Bone marrow (tissue), 2 donors: ENCODE measurements around the gene BCL6B.
A peak's percentile ranks its signal among the peaks of the same experiment; 100 is the strongest.

Source experiments
- DNase-seq, 2 donors: peaks; one replicate each; lab custom pipeline; 2025; lab: John Stamatoyannopoulos, UW

Gene BCL6B

DNA sequence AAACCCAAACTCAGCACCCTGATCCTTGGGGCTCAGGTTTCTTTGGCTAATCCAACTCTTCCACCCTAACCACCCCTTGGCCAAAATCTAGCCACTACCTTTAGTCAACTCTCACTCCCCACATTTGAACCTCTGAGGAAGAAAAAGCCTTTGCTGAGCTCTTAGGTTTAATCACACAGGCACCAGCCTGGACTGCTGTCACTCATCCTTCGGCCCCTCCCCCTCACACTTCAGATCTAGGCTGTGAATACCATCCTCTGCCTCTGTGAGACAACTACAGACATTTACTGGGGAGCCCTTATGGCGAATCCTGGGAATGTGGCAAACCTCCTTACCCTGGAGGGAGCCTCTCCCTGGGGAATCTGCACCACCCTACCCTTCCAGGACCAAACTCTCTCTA, 15.7 kb upstream of the BCL6B start:
- no peak for DNase-seq

DNA sequence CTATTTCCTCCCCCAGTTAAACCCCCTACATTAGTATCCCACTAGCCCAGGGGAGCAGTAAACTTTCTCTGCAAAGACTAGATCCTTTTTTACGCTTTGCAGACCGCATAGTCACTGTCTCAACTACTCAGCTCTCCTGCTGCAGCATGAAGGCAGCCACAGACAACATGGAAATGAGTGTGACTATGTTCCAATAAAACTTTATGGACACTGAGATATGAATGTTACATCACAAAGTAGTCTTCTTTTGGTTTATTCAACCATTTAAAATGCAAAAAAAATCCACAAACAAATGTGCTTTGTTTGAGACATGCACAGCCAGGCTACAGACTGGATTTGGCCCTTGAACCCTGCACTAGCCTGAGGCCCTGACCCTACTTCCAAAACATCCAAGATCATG, 12.3 kb upstream of the BCL6B start:
- DNase-seq: no peak

DNA sequence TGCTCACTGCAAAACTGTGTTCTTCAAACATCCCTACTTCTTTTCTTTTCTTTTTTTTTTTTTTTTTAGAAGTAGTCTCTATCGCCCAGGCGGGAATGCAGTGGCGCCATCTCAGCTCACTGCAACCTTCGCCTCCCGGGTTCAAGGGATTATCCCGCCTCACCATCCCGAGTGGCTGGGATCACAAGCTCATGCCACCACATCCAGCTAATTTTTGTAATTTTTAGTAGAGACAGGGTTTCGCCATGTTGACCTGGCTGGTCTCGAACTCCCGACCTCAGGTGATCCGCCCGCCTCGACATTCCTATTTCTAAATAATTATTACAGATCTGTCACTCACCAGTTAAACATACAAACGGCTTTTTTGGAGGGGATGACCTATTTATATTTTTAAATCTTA, 11.4 kb upstream of the BCL6B start:
- no peak for DNase-seq

DNA sequence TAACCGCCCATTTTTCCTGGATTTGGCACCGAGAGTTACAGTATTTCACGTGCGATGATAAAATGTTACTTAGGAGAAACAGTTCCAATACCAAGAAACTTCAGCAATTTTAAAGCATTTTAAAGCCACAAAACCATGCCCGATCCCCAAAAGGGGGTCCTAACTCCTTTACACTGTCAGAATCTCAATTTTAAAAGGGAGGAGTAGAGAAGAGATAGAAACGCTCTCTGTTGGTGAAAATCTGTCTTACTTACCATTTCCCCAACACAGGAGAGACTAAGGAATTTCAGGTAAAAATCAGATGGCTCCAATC, 11.0 kb upstream of the BCL6B start:
- DNase-seq: no peak

DNA sequence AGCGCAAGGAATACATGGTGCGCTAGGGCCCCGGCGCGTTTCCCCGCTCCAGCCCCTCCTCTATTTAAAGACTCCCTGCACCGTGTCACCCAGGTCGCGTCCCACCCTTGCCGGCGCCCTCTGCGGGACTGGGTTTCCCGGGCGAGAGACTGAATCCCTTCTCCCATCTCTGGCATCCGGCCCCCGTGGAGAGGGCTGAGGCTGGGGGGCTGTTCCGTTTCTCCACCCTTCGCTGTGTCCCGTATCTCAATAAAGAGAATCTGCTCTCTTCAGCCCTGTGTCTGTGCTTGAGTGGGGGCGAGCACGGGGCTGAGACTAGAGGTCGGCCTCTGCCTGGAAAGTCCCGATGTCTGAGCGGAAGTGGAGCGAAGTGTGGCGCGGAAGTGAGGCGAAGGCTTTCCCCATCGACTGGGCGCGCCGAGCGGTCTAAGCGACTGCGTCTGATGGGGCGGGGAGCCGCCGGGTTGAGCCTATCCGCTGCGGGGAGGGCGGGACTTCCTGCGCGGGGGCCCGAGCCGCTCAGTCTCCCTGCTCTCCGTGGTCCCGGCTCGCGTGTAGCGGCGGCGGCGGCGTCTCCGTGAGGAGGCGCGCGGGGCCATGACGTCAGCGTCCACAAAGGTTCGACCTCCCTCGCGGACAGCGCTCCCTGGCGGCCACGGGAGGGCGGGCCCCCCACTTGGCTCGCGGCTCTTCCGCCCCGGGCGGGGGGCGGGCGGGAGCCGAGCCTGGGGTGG, 8.4 kb upstream of the BCL6B start:
- DNase-seq: peak; percentile 91 to 98

DNA sequence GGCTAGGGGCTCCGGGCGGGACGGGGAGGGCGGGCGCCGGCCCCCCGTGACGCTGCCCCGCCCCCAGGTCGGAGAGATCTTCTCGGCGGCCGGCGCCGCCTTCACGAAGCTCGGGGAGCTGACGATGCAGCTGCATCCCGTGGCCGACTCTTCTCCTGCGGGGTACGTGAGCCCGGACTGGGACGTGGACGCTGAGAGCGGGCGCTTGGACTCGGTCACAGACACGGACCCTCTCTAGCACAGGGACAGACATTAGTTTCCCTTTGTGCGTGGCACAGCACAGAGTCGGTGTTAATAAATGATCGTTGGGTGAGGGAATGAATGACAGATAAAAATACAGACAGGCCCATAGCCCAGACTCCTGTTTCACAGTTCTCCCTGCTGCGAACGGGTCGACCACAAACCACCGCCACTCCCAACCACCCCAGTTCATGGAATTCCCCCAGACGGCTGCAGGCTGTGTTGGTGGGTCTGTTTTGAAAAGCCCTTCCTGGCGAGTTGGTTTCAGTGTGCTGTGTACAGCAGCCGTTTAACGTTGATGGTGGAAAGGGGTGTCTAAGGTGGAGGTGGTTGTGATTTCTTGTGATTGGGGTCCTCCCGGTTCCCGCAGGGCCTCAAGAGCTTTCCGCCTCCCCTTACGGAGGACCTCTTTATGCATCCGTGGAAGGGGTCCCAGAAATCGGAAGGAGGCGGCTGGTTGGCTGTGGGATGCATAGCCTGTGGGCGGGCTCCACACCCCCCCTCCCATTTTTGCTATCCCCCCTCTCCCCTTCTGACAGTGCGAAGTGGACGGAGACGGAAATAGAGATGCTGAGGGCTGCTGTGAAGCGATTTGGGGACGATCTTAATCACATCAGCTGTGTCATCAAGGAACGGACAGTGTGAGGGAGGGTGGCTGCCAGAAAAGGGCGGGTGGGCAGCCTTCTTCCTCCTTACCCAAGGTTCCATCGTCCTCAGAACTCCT, 7.6 kb upstream of the BCL6B start:
- peak; percentile 59 to 76 for DNase-seq

DNA sequence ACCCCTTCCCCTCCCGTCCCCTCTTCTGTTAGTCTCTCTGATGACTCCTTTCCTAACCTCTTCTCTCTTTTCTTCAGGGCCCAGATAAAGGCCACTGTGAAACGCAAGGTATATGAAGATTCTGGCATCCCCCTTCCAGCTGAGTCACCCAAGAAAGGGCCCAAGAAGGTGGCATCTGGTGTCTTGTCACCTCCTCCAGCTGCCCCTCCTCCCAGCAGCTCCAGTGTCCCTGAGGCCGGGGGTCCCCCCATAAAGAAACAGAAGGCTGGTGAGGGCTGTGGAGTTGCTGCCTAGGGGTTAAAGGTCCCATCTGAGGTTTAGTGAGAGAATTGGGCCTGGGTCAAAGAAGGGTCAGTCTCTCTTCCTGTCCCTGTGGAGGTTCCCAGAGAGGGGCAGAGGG, 6.4 kb upstream of the BCL6B start:
- no peak for DNase-seq

DNA sequence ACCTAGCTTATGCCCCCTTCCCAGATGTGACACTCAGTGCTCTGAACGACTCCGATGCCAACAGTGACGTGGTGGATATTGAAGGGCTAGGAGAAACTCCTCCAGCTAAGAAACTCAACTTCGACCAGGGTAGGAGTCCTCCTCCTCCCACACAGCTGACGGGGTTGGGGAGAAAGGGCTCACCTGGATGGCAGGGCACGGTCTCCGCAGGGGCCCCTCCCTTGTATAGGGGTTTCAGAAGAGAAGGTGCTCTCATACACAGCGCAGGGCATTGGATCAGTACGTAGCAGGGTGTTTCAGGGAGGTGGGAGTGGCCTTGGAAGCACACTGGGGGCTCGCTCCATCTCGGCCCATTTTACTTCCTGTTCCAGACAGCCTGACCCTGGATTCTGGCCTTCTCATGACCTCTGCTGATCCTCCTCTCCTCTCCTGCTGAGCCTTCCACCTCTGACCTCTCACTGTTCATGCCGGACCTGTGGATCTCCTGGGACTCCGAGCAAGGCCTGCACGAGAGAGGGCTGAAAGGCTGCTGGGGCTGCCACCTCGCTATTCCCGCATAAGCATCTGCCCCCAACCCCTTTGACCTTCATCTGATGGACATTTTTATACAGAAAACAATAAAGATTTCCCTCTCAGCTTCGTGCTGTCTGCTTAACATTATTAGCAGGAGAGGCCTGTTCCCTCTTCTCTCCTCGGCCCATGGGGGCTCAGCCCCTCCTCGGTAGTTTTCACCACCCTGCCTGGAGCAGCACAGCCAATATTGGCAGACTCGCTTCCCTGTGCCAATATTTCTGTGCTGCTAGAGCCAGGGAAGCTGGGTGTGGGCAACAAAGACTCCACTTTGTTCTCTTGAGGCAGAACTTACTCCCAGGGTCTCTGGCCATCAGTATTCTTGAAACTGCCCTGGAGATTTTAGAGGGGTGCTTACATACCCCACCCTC, 5.7 kb upstream of the BCL6B start:
- no peak for DNase-seq

DNA sequence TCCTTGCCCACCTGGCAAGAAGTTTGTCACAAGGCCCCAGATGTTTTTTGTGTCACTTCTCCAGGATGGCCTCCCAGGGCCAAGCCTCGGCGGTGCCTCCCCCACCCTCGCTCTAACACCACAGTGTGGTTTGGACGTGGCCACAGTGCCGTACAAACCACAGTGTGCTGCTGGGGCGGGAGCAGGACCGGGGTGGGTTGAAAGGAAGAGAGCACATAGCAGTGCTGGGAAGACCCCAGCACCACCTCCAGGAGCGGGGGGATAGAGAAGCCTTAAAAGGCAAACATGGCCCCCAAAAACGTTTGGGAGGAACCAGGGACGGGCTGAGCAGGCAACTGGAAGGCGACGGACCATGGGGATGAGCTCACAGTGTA, 5.0 kb upstream of the BCL6B start:
- no peak for DNase-seq

DNA sequence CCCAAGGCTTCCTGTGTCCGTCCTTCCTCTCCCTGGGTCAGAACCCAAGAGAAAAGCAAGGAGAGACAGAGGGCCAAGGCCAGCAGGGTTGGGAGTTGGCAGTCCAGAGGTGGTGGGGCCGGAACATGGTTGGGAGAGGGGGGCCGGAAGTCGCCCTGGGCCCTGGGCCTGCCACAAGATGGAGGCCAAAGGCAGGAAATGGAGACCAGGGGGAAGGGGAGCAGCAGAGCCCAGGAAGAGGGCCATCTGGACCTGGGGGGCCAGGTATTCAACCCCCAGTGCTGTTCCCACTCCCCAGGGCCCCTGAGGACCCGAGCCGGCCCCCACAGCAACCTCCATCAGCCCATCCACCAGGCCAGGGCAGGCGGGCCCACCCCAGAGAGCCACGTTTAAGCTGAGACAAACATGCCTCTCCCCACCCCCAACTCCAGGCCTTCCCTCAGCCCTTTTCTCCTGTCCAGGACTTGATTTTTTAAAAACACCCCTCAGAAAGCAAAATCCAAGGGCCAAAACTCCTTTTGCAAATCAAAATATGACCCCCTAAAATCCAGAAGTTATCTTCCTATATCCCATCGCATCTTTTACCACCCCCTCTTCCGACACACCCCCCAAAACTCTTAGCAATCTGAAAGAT, 4.4 kb upstream of the BCL6B start:
- DNase-seq: no peak

DNA sequence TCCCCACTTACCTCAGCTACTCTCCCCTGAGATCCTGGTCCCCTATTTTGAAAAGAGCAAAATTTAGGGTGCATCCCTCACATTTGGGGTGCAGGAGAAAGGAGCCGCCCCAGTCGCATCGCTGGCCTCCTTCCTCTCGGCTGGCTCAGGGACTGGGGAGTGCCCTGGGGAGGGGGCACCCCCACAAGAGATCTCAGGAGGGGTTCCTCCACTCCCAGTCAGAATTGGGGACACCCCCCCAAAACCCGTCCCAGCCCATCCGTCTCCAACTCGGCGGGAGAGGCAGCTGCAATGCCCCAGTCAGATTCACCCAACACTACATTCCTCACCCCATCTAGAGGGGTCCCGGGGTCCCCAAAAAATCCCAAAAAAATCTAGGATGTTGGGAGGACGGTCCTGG, 3.5 kb upstream of the BCL6B start:
- no peak for DNase-seq

DNA sequence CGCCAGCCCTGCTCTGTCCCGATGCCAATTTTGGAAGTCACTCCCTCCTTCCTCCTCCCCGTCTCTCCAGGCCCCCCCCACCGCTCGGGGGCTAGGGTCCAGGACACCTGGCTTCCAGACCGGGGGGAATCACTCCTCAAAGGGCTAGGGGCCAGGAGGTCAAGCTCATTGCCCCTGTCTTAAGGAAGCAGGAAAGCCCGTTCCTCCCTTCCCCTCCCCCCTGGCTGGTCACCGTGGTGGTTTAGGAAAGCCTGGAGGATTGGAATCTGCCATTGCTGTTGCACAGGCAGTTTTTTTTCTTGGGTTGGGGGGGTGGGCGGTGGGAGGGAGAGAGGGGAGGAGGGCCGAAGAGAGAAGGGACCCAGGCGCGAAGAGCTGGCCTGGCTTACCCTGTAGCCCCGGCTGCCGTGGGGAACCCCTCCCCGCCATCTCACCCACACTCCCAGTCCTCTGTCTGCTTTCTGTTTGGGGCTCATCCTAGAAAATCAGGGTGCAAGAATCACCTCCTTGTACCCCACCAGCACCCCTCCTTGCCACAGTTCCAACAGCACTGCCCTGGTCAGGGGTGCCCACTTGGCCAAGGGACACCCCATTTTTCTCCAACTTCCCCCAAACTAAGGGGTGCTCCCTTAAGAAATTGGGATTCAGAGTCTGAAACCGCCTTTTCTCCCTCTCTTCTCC, 2.9 kb upstream of the BCL6B start:
- no peak for DNase-seq

DNA sequence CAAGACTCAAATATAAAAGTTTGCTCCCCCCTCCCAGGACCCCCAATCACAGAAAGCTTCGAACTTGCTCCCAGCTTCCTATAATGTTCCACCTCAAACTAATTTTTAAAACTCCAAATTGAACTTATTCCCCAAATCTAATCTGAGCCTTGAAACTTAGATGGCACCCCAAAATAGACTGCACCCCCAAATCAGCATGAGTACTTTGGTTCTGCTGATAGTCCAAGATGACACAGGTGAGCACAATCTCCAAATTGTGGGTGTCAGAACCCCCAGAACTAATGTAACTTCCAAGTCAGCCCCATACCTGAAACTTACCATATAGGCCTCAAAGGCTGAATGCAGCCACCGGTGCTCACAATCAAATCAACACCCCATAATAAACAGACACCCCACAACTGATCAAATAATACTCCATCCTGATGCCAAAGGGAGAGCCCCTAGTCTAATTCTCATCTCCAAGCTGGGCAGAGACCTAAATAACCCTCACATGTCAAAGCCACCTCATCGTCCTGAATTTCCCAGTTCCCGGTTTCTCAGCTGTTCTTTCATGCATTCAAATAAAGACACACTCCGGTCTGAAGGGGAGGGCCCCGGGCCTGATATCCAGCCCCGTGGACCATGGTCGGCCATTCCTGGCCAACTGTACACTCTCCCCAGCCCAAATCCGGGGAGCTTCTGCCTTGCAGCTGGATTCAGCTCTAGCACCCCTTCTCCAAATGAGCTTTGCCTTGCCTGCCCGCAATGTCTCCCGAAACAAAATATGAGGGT, 1.8 kb upstream of the BCL6B start:
- DNase-seq: no peak

DNA sequence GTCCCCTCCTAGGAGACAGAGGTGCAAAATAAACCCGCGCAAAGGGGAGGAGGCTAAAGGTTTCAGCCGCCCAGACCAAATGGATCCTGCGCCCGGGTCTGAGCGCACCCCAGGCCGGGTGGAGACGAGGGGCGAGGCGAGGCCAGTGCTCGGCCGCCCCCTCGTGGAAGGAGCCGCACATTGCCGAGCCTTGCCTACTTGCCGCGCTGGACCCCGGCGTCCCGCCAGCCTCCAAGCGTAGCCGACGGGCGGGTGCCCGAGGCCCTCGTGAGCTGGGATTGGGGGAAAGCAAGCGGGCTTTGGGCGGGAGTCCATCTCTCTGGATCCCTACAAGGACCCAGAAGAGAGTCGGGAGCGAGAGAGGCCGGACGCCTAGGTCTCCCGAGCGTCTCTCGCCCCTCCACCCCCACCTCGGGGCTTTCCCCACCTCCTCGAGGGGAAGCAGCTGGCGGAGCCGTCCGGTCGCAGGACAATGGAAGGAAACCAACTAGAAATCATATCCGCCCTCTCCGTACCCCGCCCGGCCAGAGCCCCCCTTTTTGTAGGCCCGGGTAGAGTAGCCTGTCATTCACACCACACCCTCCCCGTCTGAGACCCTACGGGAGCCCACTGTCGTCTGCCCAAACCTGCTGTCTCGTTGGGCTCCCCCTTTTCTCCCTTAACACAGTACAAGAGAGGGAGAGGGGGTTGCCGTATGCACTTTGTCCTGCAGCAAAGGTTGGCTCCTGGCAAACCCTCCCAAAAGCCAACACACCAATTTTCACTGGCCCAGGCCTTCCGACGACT, 664 bp upstream of the BCL6B start:
- peak; percentile 54 to 65 for DNase-seq

DNA sequence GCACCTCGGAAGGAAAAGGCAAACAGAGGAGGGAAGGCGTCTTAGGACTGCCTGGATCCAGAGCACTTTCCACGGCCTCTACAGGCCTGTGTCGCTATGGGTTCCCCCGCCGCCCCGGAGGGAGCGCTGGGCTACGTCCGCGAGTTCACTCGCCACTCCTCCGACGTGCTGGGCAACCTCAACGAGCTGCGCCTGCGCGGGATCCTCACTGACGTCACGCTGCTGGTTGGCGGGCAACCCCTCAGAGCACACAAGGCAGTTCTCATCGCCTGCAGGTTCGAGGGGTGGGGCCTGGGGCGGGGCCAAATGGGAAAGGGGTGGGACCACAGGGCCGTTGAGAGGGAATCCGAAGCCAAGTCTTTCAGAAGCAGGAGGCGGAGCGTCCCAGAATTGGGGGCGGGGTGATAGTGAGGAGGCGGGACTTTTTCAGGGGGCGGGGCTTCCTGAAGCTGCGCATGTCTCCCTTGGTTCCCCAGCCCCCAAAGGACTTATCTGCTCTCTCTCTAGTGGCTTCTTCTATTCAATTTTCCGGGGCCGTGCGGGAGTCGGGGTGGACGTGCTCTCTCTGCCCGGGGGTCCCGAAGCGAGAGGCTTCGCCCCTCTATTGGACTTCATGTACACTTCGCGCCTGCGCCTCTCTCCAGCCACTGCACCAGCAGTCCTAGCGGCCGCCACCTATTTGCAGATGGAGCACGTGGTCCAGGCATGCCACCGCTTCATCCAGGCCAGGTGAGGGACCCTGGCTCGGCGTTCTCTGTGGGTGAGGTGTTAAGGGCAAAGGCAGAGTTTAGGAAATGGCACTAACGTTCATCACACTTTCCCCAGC, 939 bp downstream of the BCL6B start:
- peak in 1 of 2 donors; percentile 68 for DNase-seq

DNA sequence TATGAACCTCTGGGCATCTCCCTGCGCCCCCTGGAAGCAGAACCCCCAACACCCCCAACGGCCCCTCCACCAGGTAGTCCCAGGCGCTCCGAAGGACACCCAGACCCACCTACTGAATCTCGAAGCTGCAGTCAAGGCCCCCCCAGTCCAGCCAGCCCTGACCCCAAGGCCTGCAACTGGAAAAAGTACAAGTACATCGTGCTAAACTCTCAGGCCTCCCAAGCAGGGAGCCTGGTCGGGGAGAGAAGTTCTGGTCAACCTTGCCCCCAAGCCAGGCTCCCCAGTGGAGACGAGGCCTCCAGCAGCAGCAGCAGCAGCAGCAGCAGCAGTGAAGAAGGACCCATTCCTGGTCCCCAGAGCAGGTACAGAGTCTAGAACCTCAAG, 1.5 kb downstream of the BCL6B start:
- no peak for DNase-seq

DNA sequence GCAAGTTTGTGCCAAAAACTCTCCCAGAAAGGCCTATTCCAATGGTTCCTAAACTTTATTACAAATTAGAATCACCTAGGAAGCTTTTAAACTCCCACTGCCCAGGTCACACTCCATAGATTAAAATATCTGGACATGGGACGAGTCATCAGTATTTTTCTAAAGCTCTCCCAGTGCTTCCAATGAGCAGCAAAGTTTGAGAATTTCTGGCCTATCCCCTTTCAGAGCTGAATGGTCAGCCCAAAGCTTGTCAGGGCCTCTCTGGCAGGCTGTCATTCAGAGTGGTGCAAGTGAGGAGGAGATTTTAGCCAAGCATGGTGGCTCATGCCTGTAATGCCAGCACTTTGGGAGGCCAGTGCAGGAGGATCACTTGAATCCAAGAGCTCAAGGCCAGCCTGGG, 2.4 kb downstream of the BCL6B start:
- no peak for DNase-seq

DNA sequence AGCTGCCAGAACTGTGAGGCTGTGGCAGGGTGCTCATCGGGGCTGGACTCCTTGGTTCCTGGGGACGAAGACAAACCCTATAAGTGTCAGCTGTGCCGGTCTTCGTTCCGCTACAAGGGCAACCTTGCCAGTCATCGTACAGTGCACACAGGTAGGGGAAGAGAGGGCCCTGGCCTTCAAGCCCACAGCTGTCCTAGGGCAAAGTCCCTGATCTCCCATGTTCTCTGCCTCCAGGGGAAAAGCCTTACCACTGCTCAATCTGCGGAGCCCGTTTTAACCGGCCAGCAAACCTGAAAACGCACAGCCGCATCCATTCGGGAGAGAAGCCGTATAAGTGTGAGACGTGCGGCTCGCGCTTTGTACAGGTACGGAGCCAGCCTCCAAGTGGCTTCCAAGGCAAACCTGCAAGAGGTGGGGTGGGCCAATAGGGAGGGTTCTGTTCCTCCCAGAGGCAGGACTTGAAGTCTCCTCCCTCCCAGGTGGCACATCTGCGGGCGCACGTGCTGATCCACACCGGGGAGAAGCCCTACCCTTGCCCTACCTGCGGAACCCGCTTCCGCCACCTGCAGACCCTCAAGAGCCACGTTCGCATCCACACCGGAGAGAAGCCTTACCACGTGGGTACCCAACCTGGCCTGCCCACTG, 3.7 kb downstream of the BCL6B start:
- no peak for DNase-seq
